Measurements from ENCODE around the gene SNCAIP.

The SNCAIP gene

DNA sequence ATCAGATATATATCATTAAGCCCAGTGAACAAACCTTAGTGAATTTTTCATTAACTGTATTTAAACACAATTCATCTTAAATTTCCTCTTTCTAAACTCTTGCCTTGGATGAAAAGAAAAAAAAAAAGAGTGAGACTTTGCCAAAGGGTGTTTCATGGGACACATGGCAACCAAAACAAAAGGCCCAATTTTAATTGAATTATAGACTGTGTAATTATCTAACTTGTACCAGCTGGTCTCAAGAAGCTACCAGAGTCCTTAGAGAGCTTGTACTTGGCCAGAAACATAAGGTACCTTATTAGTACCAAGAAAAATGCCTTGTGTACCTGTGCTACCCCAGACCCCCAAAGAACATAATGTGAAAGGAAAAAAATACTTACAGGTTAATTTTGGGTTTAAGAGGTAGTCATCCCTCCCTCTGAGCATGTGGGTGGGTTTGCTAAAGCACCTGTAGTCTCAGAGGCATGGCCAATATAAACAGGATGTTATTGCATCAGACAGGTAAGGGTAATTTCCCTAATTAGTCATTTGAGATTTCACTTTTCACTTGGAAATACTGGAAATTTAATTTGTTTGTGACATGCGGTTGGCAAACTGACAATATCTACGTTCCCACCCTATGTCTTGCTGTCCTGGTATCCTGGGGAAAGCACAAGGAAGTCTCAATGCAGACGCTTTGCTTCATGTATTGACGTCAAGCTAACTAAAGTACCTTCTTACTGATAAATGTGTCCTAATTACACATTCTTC is 90.1 kb downstream of the SNCAIP start:
- DNase-seq, result no peak

DNA sequence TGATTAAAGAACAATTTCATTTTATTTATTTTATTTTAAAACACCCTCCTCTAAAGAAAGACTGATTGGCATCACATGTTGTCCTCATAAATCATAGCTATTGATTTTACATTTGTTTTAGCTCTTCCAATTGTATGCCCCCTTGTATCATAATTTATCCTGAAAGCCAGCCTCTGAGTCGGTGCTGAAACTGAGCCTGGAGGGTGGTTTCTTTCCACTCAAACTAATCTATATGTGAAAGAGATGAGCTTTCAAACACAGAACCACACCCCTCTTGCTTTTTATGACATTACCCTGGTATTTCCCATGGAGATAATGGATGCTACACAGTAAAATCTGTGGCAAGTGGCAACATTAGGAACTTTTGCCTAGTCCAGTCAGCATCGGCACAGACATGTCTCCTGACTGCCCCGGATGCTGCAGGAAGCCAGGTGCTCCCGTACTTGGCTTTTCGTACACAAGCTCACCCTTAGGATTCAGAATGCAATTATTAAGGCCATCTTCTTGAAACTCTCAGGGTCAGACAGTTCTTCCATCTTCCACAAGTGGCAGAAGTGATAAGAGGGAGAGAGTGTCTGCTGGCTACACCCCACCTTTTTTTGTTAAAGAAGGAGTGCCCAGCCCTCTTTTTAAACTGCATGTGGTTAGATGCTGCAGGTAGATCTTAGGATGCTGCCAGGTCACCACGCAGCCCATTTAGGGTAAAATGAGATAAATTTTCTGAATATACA is 91.1 kb downstream of the SNCAIP start:
- DNase-seq, result no peak

DNA sequence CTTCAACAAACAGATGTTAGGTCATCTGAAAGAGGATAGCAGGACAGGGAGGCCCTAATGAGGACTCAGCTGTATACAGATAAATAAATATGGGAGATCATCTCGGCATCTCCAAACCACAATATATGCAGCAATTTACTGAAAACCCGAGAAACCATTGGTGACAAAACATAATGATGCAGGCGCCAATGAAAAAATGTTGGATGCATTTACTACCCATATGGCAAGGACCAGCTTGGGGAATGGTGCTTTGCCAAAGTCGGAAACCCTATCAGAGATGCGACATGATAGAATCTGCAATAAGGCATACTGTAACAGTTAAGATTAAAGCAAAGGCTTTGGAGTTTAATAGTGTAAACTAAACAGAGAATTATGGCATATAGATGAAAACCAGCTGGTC is 92.0 kb downstream of the SNCAIP start:
- DNase-seq, result no peak

DNA sequence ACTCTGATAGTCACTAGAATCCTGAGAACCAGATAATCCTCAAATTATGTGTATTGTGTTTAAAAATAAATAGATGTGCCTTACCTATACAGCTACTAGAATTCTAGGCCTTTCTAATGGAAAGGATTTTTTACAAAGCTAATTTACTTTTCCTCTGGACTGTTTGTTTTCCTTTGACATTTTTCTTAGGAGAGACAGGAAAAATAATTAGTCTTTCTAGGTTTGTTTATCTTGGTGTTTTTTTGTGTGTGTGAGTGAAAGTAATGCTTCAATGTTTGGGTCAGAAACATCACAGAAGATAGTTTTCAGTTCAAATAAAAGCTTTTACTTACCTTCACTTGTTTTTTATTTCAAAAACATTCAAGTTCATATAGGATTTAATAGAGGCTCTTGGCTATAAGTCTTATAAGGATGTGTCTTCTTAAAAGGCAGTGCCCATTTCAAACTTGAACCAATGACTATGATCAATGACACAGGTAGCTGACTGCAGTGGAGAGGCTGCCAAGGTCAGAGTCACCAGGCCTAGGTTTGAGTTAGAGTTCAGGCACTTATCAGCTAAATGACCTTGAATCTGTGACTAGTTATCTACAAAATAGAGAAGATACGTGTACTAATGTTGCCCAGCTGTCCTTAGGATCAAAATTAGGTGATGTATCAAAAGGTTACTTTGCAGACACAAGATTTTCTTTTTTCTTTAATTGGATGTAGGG is 92.8 kb downstream of the SNCAIP start:
- no peak for DNase-seq

DNA sequence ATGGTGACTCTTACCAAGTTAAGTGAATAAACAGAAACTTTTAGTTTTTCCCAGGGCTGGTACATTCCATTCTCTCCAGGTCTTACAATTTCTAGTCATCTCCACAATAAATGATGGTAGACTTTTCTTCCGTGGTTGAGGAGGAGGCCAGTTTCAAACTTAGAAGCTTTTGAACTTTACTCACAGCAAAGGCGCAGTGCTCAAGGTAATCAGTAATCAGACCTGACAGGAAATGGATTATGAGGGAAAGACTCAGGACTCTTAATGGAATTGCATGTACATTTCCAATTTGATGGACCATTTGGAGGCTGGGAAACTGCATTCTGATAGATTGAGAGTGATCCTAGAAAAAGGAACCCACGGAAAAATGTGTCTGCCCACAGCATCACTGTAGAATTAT is 93.7 kb downstream of the SNCAIP start:
- DNase-seq, result no peak

DNA sequence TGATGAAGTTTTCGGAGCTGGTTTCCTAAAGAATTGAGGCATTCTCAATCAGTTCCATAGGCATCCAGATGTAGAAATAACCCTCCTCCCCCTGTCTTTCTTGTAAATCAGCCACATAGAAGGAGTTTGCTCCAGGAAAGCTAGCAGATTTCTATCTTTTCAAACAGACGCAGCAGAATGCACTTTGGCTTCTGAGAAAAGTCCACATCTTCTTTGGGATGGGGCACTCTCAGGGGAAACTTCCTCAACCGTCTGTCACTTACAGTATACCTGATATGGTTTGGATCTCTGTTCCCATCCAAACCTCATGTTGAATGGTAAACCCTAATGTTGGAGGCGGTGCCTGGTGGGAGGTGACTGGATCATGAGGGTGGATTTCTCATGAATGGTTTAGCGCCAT is 94.1 kb downstream of the SNCAIP start:
- no peak for DNase-seq

DNA sequence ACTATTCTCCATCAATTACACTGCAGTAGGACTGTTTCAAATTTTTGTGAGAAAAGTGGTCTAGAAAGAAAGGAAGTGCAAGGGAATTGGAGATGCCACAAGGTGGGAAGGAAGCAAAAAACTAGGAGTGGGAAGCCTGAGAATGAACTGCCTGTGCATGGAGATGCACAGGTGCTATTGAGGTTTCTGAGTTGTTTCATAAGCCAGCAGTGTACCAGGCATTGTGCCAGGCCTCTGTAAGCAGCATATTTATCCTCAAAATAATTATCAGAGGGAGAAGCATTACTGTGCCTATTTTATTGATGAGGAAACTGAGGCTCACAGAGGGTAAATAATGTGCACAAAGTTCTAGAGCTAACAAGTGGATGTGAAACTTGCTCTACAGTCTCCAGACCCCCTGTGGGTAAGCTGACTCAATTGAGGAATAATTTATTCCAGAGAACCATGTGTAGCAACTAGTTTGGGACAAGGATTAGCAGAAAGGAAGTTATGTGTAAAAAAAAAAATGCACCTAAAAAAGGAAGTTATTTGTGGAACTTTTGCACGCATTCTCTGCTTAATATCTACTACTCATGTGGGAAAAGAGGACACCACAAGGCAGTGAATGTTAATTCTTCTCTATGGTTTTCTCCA is 96.7 kb downstream of the SNCAIP start:
- DNase-seq, result no peak

DNA sequence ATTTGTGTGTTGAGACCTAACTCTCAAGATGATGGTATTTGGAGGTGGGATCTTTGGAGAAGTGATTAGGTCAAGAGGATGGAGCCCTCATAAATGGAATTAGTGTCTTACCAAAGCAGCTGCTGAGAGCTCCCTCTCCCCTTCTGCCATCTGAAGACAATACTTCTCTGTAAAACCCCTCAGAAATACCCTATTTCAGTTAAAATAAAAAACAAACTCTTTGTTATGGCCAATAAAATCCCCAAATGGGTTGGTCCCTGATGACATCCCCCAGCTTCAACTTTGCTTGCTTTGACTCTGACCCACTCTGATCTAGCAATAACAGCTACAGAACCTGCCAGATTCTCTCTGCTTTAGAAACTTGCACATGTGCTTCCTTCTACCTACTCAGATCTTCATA is 100.9 kb downstream of the SNCAIP start:
- DNase-seq, result no peak

DNA sequence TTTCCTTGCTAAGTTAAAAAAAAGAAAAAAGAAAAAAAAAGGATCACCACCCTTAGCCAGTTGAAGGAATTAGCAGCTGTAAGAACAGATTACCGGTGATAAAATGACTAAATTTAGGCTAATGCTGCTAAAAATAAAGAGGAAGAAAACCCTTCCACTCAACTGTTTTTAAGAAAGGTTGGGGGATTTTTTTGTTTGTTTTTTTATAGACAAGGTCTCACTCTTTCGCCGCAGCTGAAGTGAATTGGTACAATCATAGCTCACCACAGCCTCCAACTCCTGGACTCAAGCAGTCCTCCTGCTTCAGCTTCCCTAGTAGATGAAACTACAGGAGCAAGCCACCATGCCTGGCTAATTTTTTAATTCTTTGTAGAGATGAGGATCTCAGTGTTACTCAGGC is 101.7 kb downstream of the SNCAIP start:
- no peak for DNase-seq

DNA sequence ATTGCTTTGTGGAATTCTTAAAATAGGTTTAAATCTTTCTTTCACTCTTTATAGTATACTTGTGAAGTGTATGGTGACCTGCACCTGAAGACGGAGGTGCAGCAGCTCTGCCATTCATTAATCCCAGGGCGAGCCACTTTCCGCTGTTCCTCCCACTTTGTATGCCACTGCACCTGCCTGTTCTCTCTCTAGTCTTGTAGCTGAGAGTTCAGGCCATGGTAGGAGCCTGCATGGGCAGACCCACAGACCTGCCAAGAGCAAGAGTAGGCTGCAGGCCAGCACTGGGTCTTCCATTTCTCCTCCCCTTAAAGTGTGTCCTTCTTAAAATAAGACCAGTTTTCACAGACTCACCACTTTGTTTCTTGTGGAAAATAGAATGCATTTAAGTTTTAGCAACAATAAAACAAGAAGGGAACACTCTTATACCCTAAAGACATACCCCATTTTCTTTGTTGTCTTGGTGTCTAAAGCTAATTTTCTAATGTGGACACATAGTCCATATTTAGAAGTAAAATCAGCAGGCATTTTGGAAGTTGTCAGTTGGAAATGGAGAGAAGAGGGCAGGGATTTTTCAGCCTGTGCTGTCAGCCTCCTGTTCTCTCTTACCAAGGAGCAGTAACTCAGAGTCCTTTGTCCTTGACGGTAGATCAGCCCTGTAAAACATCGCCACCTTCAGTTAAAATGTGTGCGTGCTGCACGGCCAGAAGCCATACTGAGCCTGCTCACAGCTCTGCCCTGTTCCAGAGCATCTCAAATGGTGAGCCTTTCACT is 103.2 kb downstream of the SNCAIP start:
- no peak for DNase-seq

DNA sequence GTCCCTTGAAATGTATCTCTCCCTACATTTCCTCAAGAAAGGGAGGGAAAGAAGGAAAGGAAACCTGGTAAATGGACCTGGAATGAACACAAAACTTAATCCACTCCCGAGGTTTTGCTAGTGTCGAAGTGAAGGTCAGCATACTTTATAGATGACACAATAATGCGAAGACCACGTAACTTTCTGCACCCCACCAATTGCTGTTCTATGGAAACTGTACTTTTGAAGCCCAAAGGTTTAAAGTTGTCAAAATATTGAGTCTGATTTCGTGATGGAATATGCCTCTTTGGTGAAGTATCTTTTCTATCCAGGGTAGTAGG is 103.7 kb downstream of the SNCAIP start:
- DNase-seq, result no peak

DNA sequence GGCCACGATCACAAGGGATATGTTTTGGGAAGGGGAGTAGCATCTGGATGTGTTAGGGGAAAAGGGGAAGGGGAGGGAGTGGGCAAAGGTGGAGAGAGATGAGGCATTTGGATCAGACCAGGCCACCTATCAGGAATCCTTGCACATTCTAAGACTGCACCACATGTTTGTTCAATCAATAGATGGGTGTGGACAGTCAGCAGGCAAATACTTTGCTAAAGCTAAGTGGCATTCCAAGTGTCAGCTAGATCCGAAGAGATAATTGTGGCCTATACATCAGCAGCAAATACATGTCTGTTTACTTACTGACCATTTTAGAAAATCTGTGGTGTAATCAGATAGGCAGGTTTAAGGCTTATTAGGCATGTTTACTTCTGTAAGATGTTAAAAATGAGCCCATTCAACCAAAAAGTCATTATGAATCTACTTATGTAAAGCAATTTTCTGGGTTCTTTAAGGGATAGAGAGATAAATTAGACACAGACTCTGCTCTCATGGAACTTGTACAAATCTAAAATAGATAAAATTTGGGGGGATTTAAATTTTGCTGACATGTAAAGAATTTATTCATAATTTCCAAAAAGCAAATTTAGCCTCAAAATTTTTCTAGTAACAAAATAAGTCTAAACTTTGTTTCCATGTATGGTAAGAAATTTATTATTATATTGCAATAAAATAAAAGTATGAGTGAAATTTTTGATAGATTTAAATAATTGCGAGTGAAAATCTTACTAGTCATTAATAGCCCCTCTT is 107.3 kb downstream of the SNCAIP start:
- DNase-seq, result no peak

DNA sequence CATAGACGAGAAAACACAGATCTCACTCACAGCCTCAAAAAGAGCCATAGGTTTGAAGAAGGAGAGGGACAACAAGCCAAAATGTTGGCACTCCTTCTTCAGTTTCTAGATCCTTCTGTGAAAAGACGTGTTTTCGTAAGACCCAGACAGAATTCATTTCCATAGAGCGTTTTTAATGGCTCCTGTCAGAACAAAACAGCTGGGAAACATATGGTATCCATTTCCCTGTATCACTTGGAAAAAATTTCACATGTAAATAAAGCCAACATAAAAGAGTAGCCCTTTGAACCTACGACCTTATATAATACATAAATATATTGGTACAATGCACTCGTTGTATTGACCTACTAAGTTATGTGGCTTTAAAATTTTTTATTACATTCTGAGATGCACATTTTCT is 108.1 kb downstream of the SNCAIP start:
- no peak for DNase-seq

DNA sequence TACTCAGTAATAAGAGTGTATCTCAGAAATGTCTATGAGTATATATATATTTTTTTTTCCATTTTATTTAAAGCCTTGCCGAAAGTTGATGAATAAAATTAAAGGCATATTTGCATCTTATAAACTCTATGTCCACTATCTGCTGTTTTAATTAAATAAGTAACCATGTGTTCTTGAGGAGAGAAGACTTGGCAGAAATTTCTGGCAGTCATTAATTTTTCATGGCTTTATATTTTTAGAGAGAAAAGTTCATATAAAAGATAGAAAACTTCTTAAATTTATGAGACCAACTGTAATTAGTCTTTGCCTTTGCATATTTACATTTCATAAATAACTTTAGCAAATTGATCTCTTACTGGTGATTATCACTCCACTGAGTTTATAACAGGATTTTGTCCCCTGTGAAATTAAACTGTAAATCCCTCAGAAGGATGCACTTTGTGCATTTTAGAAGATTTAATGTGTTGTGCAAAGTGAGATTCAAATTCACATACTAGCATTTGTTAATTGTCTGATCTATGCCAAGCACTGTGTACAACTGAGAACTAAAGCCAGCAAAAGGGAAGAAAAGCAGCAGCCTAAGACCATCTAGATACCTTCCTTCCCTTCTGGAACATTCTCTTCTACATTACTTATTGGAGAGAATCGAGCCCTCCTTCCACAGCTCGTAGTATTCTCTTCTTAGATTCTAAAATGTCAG is 108.7 kb downstream of the SNCAIP start:
- DNase-seq, result no peak

DNA sequence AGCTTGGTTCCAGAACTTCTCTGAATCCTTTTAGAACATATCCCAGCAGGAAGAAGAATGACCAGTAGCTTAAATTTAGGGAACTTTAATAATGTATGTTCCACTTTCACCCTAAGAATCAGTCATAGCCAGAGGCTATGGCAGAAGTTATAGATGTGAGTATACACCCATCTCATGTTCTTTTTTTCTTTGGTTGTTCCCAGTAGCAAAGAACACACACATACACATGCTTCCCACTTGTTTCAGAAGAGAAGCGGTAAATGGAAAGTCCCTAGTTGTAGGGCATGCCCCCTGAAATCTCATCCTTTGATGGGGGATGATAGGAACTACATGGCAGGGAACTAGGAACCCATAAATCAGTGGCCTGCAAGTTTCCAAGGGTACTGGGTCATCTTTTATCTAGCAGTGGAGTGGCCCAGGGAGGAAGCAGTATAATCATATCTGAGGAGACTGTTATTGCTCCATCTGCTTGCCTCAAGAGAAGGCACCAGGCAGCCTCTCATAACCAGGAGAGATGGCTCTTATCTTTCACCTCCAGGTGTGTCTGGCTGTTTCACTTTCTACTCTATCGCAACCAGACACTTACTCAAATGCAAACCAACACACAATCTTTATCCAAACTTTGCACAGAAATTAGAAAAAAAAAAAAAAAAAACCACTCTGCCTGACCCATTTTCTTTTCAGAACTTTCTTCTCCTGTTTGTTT is 109.5 kb downstream of the SNCAIP start:
- no peak for DNase-seq

DNA sequence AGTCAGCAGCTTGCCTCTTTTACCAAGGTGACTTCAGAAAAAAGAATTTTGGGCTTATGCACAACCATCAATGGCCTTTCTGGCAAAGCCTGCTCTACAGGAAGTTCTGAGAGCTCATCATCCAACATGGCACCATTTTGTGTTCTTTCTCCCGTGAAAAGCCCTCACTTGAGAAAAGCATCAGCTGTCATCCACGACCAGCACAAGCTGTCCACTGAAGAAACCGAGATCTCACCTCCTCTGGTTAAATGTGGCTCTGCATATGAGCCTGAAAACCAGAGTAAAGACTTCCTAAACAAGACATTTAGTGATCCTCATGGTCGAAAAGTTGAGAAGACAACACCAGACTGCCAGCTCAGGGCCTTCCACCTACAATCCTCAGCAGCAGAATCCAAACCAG is 111.2 kb downstream of the SNCAIP start:
- DNase-seq, result no peak

DNA sequence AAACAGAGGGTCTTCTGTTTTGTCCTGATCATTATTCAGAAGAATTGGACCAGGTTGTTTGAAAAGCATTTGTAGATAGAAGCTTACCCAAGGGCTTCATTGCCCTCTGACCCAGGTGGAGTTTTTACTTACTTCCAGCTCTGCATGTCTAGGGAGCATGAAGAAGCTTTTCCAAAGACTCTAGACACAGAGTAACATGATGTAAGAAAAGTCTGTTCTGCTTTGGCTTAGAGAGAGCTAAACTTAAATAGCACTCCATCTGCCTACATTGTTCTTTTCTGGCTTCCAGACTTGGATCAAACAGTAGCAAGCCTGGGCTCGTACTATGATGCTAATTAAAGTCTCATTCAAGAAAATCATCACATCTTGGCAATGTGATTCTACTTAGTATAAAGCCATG is 112.1 kb downstream of the SNCAIP start:
- no peak for DNase-seq

DNA sequence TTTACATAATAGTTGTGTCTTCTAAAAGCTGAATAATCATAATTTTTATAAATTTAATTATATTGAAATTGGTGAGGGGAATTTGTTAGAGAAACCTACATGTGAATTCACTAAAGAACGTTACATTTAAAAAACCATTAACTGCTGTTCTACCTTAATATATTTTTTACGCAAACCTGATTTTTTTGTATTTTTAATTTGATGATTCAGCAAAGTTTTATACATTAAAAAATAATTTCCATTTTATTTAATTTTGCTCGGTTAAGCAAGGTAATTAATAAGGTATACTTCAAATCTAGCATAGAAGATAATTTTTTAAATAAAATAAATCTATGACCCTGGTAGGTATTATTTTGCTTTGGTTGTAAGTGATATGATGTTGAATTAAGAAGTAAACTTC is 114.3 kb downstream of the SNCAIP start:
- no peak for DNase-seq

DNA sequence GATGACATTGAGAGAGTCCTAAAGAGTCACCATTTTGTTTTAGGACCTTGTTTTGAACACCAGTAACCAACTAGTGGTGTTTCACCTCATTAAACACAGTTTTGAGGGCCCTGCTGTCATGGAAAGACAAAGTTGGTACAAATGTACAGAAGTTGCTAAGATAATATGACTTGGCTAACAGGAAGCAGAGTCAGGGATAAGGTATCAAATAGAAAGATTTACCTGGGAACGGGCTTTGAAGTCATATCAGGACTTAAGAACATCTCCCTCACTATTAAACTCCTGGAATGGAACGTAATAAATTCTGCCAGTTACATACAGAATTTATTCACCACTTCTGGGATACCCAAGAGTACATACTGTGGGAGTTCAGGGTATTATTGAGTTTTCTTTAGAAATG is 115.6 kb downstream of the SNCAIP start:
- DNase-seq, result no peak

DNA sequence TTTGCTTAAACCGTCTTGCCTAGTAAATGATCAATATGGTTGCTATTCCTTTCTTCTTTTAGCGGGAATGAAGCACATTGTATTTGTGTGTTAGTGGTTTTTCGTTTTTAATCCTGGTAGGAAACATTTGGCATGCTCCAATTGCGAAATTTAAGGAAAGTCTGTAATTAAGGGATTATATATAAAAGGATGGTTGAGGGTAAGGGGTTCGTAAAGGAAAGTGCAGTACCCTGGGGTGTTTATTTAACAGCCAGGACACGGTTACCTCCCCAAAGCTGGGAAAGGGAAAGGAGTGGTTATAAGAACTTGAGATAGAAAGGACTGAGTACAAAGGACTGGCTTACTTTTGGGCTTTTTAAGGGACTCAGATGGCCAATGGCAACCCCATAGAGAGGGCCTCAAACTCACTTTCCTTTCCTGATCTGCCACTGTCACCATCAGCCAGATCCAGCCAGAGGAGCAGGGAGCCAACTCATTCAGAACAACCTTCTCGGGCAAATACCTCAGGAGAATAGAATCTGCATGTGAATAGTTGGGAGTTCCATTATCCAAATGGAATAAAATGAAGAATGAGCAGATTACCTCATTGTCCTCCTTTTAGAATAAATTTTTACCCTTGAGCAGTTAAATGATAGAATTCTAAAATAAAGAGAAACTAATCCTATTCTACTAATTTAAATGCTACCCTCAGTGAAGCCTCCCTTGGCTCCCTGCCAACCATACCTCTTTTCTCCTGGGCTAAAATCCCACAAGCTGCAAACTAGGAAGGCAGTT is 117.7 kb downstream of the SNCAIP start:
- DNase-seq, result no peak

Measured in bone marrow (tissue), 2 donors.